Bronchial epithelial cell (primary cell): ENCODE results near the gene ASCC1. TPM values are rescaled to one million over a fixed set of nuclear protein-coding genes. Genes with fewer than 3 reads are reported as not detected.

ENCODE experiments used
- DNase-seq: peaks from one replicate; pipeline ENCODE4 v3.0.0-alpha.2; 2010; ENCODE audit warnings: low read depth
- FAIRE-seq: peaks from 2 replicates; lab custom pipeline; 2011; peaks lifted over from hg19 to GRCh38; lab: Jason Lieb, UNC
- H3K27me3 ChIP-seq: 2 replicates; pipeline ENCODE4 v1.5.1; 2011; ENCODE audit warnings: low read length; ENCODE audit not compliant: control insufficient read depth, insufficient read depth
- H3K36me3 ChIP-seq: 2 replicates; pipeline ENCODE4 v1.5.1; 2011; ENCODE audit warnings: low read length; ENCODE audit not compliant: control insufficient read depth, insufficient read depth
- H3K4me3 ChIP-seq: 2 replicates; pipeline ENCODE4 v1.5.1; 2011; ENCODE audit warnings: mild to moderate bottlenecking, low read depth, low read length, control low read depth
- CTCF ChIP-seq: IDR thresholded peaks from 2 replicates; pipeline ENCODE4 v1.5.1; 2011; ENCODE audit warnings: mild to moderate bottlenecking, moderate library complexity, low read length, control low read depth, inconsistent platforms; ENCODE audit not compliant: insufficient read depth, severe bottlenecking
- total RNA-seq: library from RNA; depleted of rRNA; stranded (reverse); fragments of >200 nt; gene quantifications from 2 replicates; pipeline ENCODE4 v1.2.1, GENCODE V29; 2014

Gene ASCC1
- total RNA-seq, 1 donor from 2014 or later = 22.4 TPM

- no peaks in the 10 kb centered on the region for H3K27me3 ChIP-seq
- TF ChIP-seq CTCF = no peak
- peaks cover 3% of the 10 kb centered on the region for H3K36me3 ChIP-seq
- no peak overlapping the region for H3K4me3 ChIP-seq
- FAIRE-seq (no peak), DNase-seq (no peak)
Observed at GRCh38 chr10:72204724-72205123, 11.4 kb downstream of the ASCC1 start.

DNA sequence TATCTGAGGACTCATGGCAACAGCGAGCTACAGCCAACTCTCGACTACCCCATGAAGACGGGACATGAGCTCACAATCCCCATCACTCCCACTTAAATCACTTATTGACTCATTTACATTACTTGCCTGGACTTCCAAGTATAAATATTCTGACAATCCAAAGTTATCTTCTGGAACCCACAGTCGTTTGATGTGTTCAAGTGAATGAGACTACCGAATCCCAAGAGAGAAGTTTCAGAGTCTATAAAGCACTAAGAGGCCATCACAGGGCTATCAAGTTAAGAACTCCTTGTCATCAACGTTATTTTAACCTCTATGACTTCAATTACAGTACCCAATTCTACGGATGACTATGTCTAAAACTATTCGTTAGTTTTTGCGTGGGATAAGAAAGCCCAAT is 11.8 kb downstream of the ASCC1 start:
- peaks cover 3% of the 10 kb centered on the region for H3K36me3 ChIP-seq
- H3K4me3 ChIP-seq = no peak overlapping the region
- no peaks in the 10 kb centered on the region for H3K27me3 ChIP-seq
- no peak for TF ChIP-seq CTCF
- DNase-seq (no peak), FAIRE-seq (no peak)

DNA sequence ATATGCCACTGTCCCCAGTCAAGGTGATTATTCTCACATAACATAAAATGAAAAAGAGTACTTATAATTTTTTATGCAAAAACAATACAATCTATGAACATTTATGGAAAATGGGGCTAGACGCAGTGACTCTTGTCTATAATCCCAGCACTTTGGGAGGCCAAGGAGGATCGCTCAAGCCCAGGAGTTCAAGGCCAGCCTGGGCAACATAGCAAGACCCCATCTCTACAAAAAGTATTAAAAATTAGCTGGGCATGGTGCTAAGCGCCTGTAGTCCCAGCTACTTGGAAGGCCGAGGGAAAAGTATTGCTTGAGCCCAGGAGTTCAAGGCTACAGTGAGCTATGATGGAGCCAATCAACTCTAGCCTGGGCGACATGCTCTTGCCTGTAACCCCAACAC is 14.8 kb downstream of the ASCC1 start:
- Histone ChIP-seq H3K36me3 (peaks cover 1% of the 10 kb centered on the region), H3K27me3 (no peaks in the 10 kb centered on the region), H3K4me3 (no peak overlapping the region)
- no peak for DNase-seq
- no peak for FAIRE-seq
- no peak for TF ChIP-seq CTCF

- no peaks in the 10 kb centered on the region for H3K27me3 ChIP-seq
- no peak overlapping the region for H3K4me3 ChIP-seq
- peaks cover 1% of the 10 kb centered on the region for H3K36me3 ChIP-seq
- DNase-seq (no peak), FAIRE-seq (no peak)
- TF ChIP-seq CTCF = no peak
Observed at GRCh38 chr10:72200883-72201282, 15.2 kb downstream of the ASCC1 start.

- Histone ChIP-seq H3K27me3 (no peaks in the 10 kb centered on the region), H3K4me3 (no peak overlapping the region), H3K36me3 (peaks cover 1% of the 10 kb centered on the region)
- FAIRE-seq = no peak
- TF ChIP-seq CTCF = no peak
- no peak for DNase-seq
Observed at GRCh38 chr10:72194949-72195348, 21.1 kb downstream of the ASCC1 start.

DNA sequence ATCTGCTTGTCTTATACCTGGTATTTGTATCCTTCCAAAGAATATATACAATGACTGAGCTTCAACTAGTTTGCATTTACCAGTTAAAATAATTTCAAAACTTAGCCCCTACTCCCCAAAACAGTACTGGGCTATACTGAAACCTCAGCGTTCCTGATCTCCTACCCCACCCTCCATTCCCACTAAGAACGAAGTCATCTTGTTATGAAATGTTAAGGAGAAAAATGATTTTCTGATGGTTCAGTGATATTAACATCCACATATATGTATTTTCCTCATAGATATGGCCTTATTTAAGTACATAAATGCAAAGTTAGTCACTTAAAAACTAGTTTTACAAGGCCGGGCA is 29.1 kb downstream of the ASCC1 start:
- no peak for FAIRE-seq
- no peak for DNase-seq
- H3K36me3 ChIP-seq = peaks cover 3% of the 10 kb centered on the region
- no peak for TF ChIP-seq CTCF
- H3K27me3 ChIP-seq = no peaks in the 10 kb centered on the region
- no peak overlapping the region for H3K4me3 ChIP-seq
